ENCODE results near the gene FDX2. TPM values are rescaled to one million over a fixed set of nuclear protein-coding genes. Genes with fewer than 3 reads are reported as not detected.
A peak's percentile ranks its signal among the peaks of the same experiment; 100 is the strongest.

The FDX2 gene
- total and polyA plus RNA-seq, 2 of the 13 experiments (the other 11 are each of a cell fraction or from before 2014, with no cell fraction given): 21.0 to 24.7 TPM

GRCh38 chr19:10315335-10316214 lies at the start of gene FDX2 (continued):
- TF ChIP-seq JUNB (CRISPR knock-in tag; IDR thresholded peaks at IDR 0.05; ENCODE audit: borderline replicate concordance) (no peak), ELF4 (CRISPR knock-in tag; IDR thresholded peaks at IDR 0.05; ENCODE audit: borderline replicate concordance) (no peak), ZKSCAN1 (IDR thresholded peaks at IDR 0.05; ENCODE audit: low read length) (no peak), ZNF580 (CRISPR knock-in tag; IDR thresholded peaks at IDR 0.05; ENCODE audit: borderline replicate concordance, low read depth) (peak; percentile 49; the same call in 1 of the 2 replicates)

- Histone ChIP-seq H3K4me2 (ENCODE audit: low read depth, low read length) (no peak overlapping the region), H3K36me3 (replicated peaks in 1 of 2; ENCODE audit: control insufficient read depth in 1 of 2, insufficient read depth in 2 of 2, low read length in 2 of 2) (peaks cover 26 to 39% of the 10 kb centered on the region in 2 experiments), H3K4me1 (ENCODE audit: insufficient read depth, low read length) (no peaks in the 10 kb centered on the region), H3K27ac (ENCODE audit: extremely low read length, insufficient read depth, low read length) (no peak overlapping the region), H3K9ac (ENCODE audit: insufficient read depth, low read depth, low read length) (no peak overlapping the region), H4K20me1 (ENCODE audit: insufficient read depth, low read length) (no peaks in the 10 kb centered on the region), H3K9me3 (ENCODE audit: low read length) (no peaks in the 10 kb centered on the region), H2AFZ (ENCODE audit: low read length) (no peak overlapping the region), H3K4me3 (replicated peaks in 1 of 3; ENCODE audit: insufficient read depth in 1 of 3, low read depth in 2 of 3, low read length in 3 of 3) (no peak overlapping the region), H3K27me3 (ENCODE audit: control insufficient read depth in 1 of 2, insufficient read depth in 2 of 2, low read length in 2 of 2) (no peaks in the 10 kb centered on the region), H3K79me2 (ENCODE audit: insufficient read depth, low read length) (no peaks in the 10 kb centered on the region)
- no peak for FAIRE-seq
- TF ChIP-seq RBFOX2 (IDR thresholded peaks at IDR 0.05; ENCODE audit: low read depth, low read length): 0 out of 2 replicates have a peak, but pooled peaks have one; percentile 35
- TF ChIP-seq ZNF510 (CRISPR knock-in tag; IDR thresholded peaks at IDR 0.05; ENCODE audit: low read depth): no peak
- ChIA-PET CTCF (ENCODE audit: low intra/inter-chr PET ratio, low total read pairs) (no interaction called here), POLR2A (no interaction called here)
- in situ Hi-C loops (cut with HindIII; ENCODE audit: extremely low pct_ligation_motif_present, low pct_unique_long_range_greater_than_20kb) (no loop called here), intact Hi-C loops (cut with micrococcal nuclease; ENCODE audit: unreplicated experiment) (no loop called here)
- ATAC-seq: no peak
- DNase-seq (ENCODE audit: low spot score): no peak
- WGBS (ENCODE audit: low lambda C conversion rate): 98% methylated on average over 19 of the region's 23 CpGs
- no TSS peak for BruUV-seq (replicated peaks)
Measured at GRCh38 chr19:10365518-10365917, 49.7 kb upstream of the FDX2 start.
